K562 (cell line): ENCODE results near the gene RNU6-9. TPM values are rescaled to one million over a fixed set of nuclear protein-coding genes. Genes with fewer than 3 reads are reported as not detected.

Source experiments
- BCL6 ChIP-seq: fragments of 250-450 bp; sonication (Bioruptor Pico); IDR thresholded peaks from 2 replicates; pipeline ENCODE4 v1.4.0; 2020
- E2F8 ChIP-seq: fragments of 450-650 bp; IDR thresholded peaks from 2 replicates; pipeline ENCODE4 v1.7.1; 2018; ENCODE audit warnings: mild to moderate bottlenecking, low read depth; ENCODE audit not compliant: partially characterized antibody
- EGR1 ChIP-seq: fragments of 450-650 bp; conservative IDR thresholded peaks from 2 replicates; pipeline ENCODE4 v1.6.1; 2017; ENCODE audit warnings: mild to moderate bottlenecking
- ERF ChIP-seq: fragments of 450-650 bp; formaldehyde crosslinking; IDR thresholded peaks from 2 replicates; pipeline ENCODE4 v1.4.0; 2020; ENCODE audit warnings: mild to moderate bottlenecking, mixed read lengths
- ESRRB ChIP-seq: fragments of 250-450 bp; sonication (Bioruptor Pico); IDR thresholded peaks from 2 replicates; pipeline ENCODE4 v1.5.0; 2020; ENCODE audit warnings: mild to moderate bottlenecking, moderate library complexity, borderline replicate concordance
- ETV1 ChIP-seq: fragments of 450-650 bp; conservative IDR thresholded peaks from 2 replicates; pipeline ENCODE4 v1.6.1; 2016; ENCODE audit warnings: missing genetic modification characterization, control low read depth, low read depth, missing compliant biosample characterization
- FOXK1 ChIP-seq: sonication (generic); formaldehyde crosslinking; IDR thresholded peaks from 2 replicates; pipeline ENCODE4 v1.8.0; 2022; ENCODE audit warnings: missing genetic modification reagents, mild to moderate bottlenecking, borderline replicate concordance
- HMG20B ChIP-seq: fragments of 250-450 bp; sonication (Bioruptor Pico); IDR thresholded peaks from 2 replicates; pipeline ENCODE4 v1.5.0; 2021; ENCODE audit warnings: mild to moderate bottlenecking
- KLF13 ChIP-seq: fragments of 450-650 bp; IDR thresholded peaks from 2 replicates; pipeline ENCODE4 v1.6.1; 2016; ENCODE audit warnings: missing genetic modification characterization, low read depth, mild to moderate bottlenecking, missing compliant biosample characterization, moderate library complexity, borderline replicate concordance
- MCM7 ChIP-seq, 2 experiments: fragments of 450-650 bp; IDR thresholded peaks; 2 replicates each; pipeline ENCODE4 v1.6.1; 2016 to 2018
- MTF1 ChIP-seq: fragments of 250-450 bp; sonication (Bioruptor Pico); IDR thresholded peaks from 2 replicates; pipeline ENCODE4 v1.9.0; 2021; ENCODE audit warnings: moderate library complexity, mild to moderate bottlenecking, inconsistent platforms, borderline replicate concordance
- NFXL1 ChIP-seq: fragments of 450-650 bp; formaldehyde crosslinking; IDR thresholded peaks from 2 replicates; pipeline ENCODE4 v1.4.0; 2021; ENCODE audit warnings: mild to moderate bottlenecking
- RBBP5 ChIP-seq: fragments of 200-600 bp; sonication (generic); IDR thresholded peaks from 2 replicates; pipeline ENCODE4 v1.6.1; 2012; ENCODE audit warnings: borderline replicate concordance, mild to moderate bottlenecking, low read length, control low read depth, inconsistent platforms; ENCODE audit not compliant: insufficient read depth, poor library complexity, severe bottlenecking
- RBM39 ChIP-seq: fragments of 200-400 bp; formaldehyde crosslinking; optimal IDR thresholded peaks from 2 replicates; pipeline ENCODE3; 2018; ENCODE audit warnings: low read depth, low read length
- RFX7 ChIP-seq: fragments of 250-450 bp; sonication (Bioruptor Pico); IDR thresholded peaks from 2 replicates; pipeline ENCODE4 v1.5.1; 2021; ENCODE audit warnings: mild to moderate bottlenecking
- SETDB1 ChIP-seq: IDR thresholded peaks from one replicate; pipeline ENCODE4 v1.6.1; 2012; ENCODE audit warnings: low read length, control low read depth, inconsistent platforms
- XRCC5 ChIP-seq: fragments of 200-400 bp; formaldehyde crosslinking; IDR thresholded peaks from 2 replicates; pipeline ENCODE4 v1.6.1; 2017; ENCODE audit warnings: low read depth, mild to moderate bottlenecking, low read length
- ZBTB33 ChIP-seq: sonication (generic); formaldehyde crosslinking; IDR thresholded peaks from 2 replicates; pipeline ENCODE4 v1.8.1; 2023; ENCODE audit warnings: mild to moderate bottlenecking, missing genetic modification reagents
- ZC3H8 ChIP-seq: fragments of 450-650 bp; IDR thresholded peaks from 2 replicates; pipeline ENCODE4 v1.6.1; 2017
- ZNF3 ChIP-seq: fragments of 250-450 bp; sonication (Bioruptor Pico); IDR thresholded peaks from 2 replicates; pipeline ENCODE4 v1.5.0; 2021; ENCODE audit warnings: mild to moderate bottlenecking, moderate library complexity
- ZNF398 ChIP-seq: fragments of 250-450 bp; sonication (Bioruptor Pico); IDR thresholded peaks from 2 replicates; pipeline ENCODE4 v1.8.0; 2021; ENCODE audit warnings: moderate library complexity, mild to moderate bottlenecking, inconsistent platforms
- ZNF717 ChIP-seq: fragments of 250-450 bp; sonication (Bioruptor Pico); IDR thresholded peaks from 2 replicates; pipeline ENCODE4 v1.5.0; 2021
- ZNF764 ChIP-seq: fragments of 250-450 bp; sonication (Bioruptor Pico); IDR thresholded peaks from 2 replicates; pipeline ENCODE4 v1.4.0; 2020; ENCODE audit warnings: low read depth, mild to moderate bottlenecking, moderate library complexity
- ZZZ3 ChIP-seq: fragments of 450-650 bp; IDR thresholded peaks from 2 replicates; pipeline ENCODE4 v1.6.1; 2016; ENCODE audit warnings: antibody characterized with exemption, mild to moderate bottlenecking, moderate library complexity
- polyA plus RNA-seq, 8 experiments: library from polyadenylated mRNA; depleted of rRNA in 4 of 8; stranded (reverse) in 5 of 8; unstranded in 3 of 8; fragments of >200 nt; fragmentation: Nextera tagmentation in 2 of 8; fragmentation: Illumina TruSeq in 1 of 8; extraction: Ambion mirVana in 2 of 8; extraction: Trizol in 1 of 8; gene quantifications; 2 replicates each; pipeline versions ENCODE4 v1.2.1 to v1.2.3, GENCODE V29; 2011 to 2014; ENCODE audit warnings: inconsistent platforms in 1 of 8, missing spikeins in 1 of 8
- total RNA-seq, 7 experiments: library from RNA; depleted of rRNA in 6 of 7; stranded (reverse); fragments of >200 nt in 6 of 7; fragmentation: Illumina TruSeq in 2 of 7; extraction: Trizol in 2 of 7; gene quantifications; 2 replicates each; pipeline versions ENCODE4 v1.2.1 to v1.2.3, GENCODE V29; 2011 to 2021; ENCODE audit warnings: low replicate concordance in 1 of 7

The RNU6-9 gene
- total and polyA plus RNA-seq, 9 of the 15 experiments (the other 6 are each of a cell fraction or from before 2014, with no cell fraction given) = not detected

- TF ChIP-seq KLF13 (tag) (peak; percentile 86), E2F8 (no peak), RBBP5 (no peak), RBM39 (no peak), MCM7 (IDR thresholded peaks at IDR 0.05) (no peak), ZNF717 (no peak), RFX7 (CRISPR knock-in tag) (no peak), ZNF398 (CRISPR knock-in tag) (no peak), XRCC5 (peak; percentile 81; the same call in 1 of the 2 replicates), ZBTB33 (no peak; the same call in none of the 2 replicates), ERF (CRISPR knock-in tag) (no peak), ETV1 (tag) (peak; percentile 88), HMG20B (no peak), FOXK1 (no peak), EGR1 (peak; percentile 68), MTF1 (no peak), SETDB1 (no peak), ZZZ3 (no peak), ZNF3 (CRISPR knock-in tag) (no peak), NFXL1 (CRISPR knock-in tag) (no peak), ESRRB (CRISPR knock-in tag) (no peak), ZNF764 (CRISPR knock-in tag) (no peak), ZC3H8 (no peak), BCL6 (CRISPR knock-in tag) (no peak)
These were observed 14.0 kb downstream of the RNU6-9 start (continued) for GRCh38 chr19:907183-907853.
